ENCODE results near the gene MSANTD1. TPM values are rescaled to one million over a fixed set of nuclear protein-coding genes. Genes with fewer than 3 reads are reported as not detected.

The MSANTD1 gene
- total and polyA plus RNA-seq, 10 of the 15 experiments (the other 5 are each of a cell fraction or from before 2014, with no cell fraction given) = 0.07 to 0.87 (median 0.22) TPM; not detected in 2

DNA sequence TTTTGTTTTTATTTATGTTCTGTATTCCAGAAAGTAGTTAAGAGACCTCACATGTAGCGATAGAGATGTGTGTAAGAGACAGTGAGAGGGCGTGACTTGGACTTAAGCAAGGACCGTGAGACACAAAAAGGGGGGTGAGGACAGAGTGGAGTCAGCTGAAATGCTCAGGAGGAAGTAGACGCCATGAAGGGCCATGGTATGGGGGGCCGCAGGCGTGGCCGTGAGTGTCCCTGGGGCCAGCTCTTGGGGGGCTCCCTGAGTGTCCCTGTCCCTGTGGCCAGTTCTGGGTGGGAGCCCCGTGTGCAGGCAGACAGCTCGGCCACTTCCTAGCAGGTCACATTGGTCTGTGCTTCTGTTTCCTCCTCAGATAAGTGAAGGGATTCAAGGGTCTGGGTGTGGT lies 23.0 kb upstream of the MSANTD1 start:
- H3K9me3 ChIP-seq (replicated peaks; ENCODE audit: control insufficient read depth, insufficient read depth, low read length) = no peaks in the 10 kb centered on the region
- RAD21 ChIA-PET (ENCODE audit: unreplicated experiment) = no interaction called here
- FAIRE-seq (no peak), ATAC-seq (no peak), DNase-seq (ENCODE audit: low read depth, low spot score) (no peak)
- H4K20me1 ChIP-seq (ENCODE audit: control insufficient read depth, insufficient read depth) = no peaks in the 10 kb centered on the region
- no peak overlapping the region for H3K4me3 ChIP-seq
- intact Hi-C loops (cut with micrococcal nuclease; ENCODE audit: unreplicated experiment) (no loop called here), in situ Hi-C loops (cut with MboI) (no loop called here)
- CTCF ChIA-PET = interaction anchor here (0.6 to 0.8 kb wide), 3 partner anchors 18 to 108 kb away, joined by 3 to 4 read pairs (median 3); no protein-coding TSS in a partner anchor
- 98% methylated on average over 9 of the region's 9 CpGs for WGBS (ENCODE audit: insufficient coverage, insufficient replicate concordance, low lambda C conversion rate, missing lambda C conversion rate)
- H3K27ac ChIP-seq (ENCODE audit: control insufficient read depth, insufficient read depth) = no peak overlapping the region
- no peaks in the 10 kb centered on the region for H3K4me1 ChIP-seq (ENCODE audit: control insufficient read depth, insufficient read depth, low read length)
- SMC1A ChIA-PET (ENCODE audit: uncharacterized antibody, unreplicated experiment) = no interaction called here
- no peak overlapping the region for H2AFZ ChIP-seq (ENCODE audit: control insufficient read depth, low read depth, low read length)
- BruUV-seq (replicated peaks) = no TSS peak
- no peaks in the 10 kb centered on the region for H3K79me2 ChIP-seq (ENCODE audit: control insufficient read depth, insufficient read depth, low read length)
- H3K27me3 ChIP-seq (replicated peaks in 1 of 2; ENCODE audit: control insufficient read depth in 2 of 2, insufficient read depth in 2 of 2, low read length in 1 of 2) = no peaks in the 10 kb centered on the region
- no peak for TF ChIP-seq RUNX3 (IDR thresholded peaks at IDR 0.05; ENCODE audit: low read length)
- no peak for TF ChIP-seq ZNF687 (IDR thresholded peaks at IDR 0.05)
- TF ChIP-seq NBN (IDR thresholded peaks at IDR 0.05) = no peak
- no peak overlapping the region for H3K9ac ChIP-seq (ENCODE audit: control insufficient read depth, insufficient read depth, low read length)
- peaks cover 46 to 54% of the 10 kb centered on the region in 2 experiments for H3K36me3 ChIP-seq (ENCODE audit: control insufficient read depth in 2 of 2, insufficient read depth in 2 of 2, low read length in 1 of 2)
- POLR2A ChIA-PET = no interaction called here
- no peak overlapping the region for H3K4me2 ChIP-seq (ENCODE audit: control insufficient read depth, insufficient read depth)

DNA sequence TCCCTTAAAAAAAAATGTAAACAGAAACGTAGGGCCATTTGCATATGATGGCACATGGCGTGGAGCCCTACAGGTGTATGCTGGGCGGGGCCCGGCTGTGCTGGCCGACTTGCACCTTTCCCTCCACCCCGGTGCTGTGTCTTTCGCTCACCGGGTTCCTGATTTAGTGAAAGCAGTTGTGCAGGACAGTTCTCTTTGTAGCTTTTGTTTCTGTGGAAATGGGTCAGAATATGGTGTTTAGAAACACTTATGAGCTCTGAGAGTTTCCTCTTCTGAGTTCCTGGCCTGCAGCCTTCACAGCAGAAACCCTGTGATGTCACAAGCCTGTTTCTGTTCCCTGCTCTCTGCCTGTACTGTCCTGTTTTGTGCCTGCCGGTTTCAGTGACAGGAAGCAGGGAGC lies 22.5 kb upstream of the MSANTD1 start:
- no peaks in the 10 kb centered on the region for H3K4me1 ChIP-seq (ENCODE audit: control insufficient read depth, insufficient read depth, low read length)
- CTCF ChIA-PET = no interaction called here
- WGBS (ENCODE audit: insufficient coverage, insufficient replicate concordance, low lambda C conversion rate, missing lambda C conversion rate) = 34% methylated on average over 9 of the region's 9 CpGs
- in situ Hi-C loops (cut with MboI) = no loop called here
- no peak overlapping the region for H3K27ac ChIP-seq (ENCODE audit: control insufficient read depth, insufficient read depth)
- intact Hi-C loops (cut with micrococcal nuclease; ENCODE audit: unreplicated experiment) = no loop called here
- SMC1A ChIA-PET (ENCODE audit: uncharacterized antibody, unreplicated experiment) = no interaction called here
- no peak for DNase-seq (ENCODE audit: low read depth, low spot score)
- H3K9ac ChIP-seq (ENCODE audit: control insufficient read depth, insufficient read depth, low read length) = no peak overlapping the region
- ATAC-seq = no peak
- H3K36me3 ChIP-seq (ENCODE audit: control insufficient read depth in 2 of 2, insufficient read depth in 2 of 2, low read length in 1 of 2) = peaks cover 49% of the 10 kb centered on the region in 2 experiments
- no peaks in the 10 kb centered on the region for H3K27me3 ChIP-seq (replicated peaks in 1 of 2; ENCODE audit: control insufficient read depth in 2 of 2, insufficient read depth in 2 of 2, low read length in 1 of 2)
- no peak for FAIRE-seq
- no peaks in the 10 kb centered on the region for H3K9me3 ChIP-seq (replicated peaks; ENCODE audit: control insufficient read depth, insufficient read depth, low read length)
- no peaks in the 10 kb centered on the region for H4K20me1 ChIP-seq (ENCODE audit: control insufficient read depth, insufficient read depth)
- RAD21 ChIA-PET (ENCODE audit: unreplicated experiment) = no interaction called here
- H2AFZ ChIP-seq (ENCODE audit: control insufficient read depth, low read depth, low read length) = no peak overlapping the region
- POLR2A ChIA-PET = no interaction called here
- H3K4me2 ChIP-seq (ENCODE audit: control insufficient read depth, insufficient read depth) = no peak overlapping the region
- no TSS peak for BruUV-seq (replicated peaks)
- no peaks in the 10 kb centered on the region for H3K79me2 ChIP-seq (ENCODE audit: control insufficient read depth, insufficient read depth, low read length)
- H3K4me3 ChIP-seq = no peak overlapping the region
- TF ChIP-seq CHD4 (IDR thresholded peaks at IDR 0.05) (no peak), BCL11A (IDR thresholded peaks at IDR 0.05; ENCODE audit: low read depth, low read length) (no peak), E4F1 (IDR thresholded peaks at IDR 0.05; ENCODE audit: borderline replicate concordance, partially characterized antibody) (no peak), CBX5 (IDR thresholded peaks at IDR 0.05; ENCODE audit: low read depth) (no peak), EED (IDR thresholded peaks at IDR 0.05; ENCODE audit: low read depth) (no peak), STAT1 (conservative IDR thresholded peaks at IDR 0.05) (no peak), ZSCAN29 (IDR thresholded peaks at IDR 0.05) (no peak), CHD1 (IDR thresholded peaks at IDR 0.05; ENCODE audit: low read depth, low read length) (no peak), CHD2 (IDR thresholded peaks at IDR 0.05; ENCODE audit: borderline replicate concordance, low read depth, low read length) (no peak), SREBF2 (IDR thresholded peaks at IDR 0.05; ENCODE audit: low read length) (no peak), ZNF622 (IDR thresholded peaks at IDR 0.05) (no peak), NFXL1 (IDR thresholded peaks at IDR 0.05; ENCODE audit: borderline replicate concordance) (no peak)
